ENCODE measurements around the gene TNS3. TPM values are rescaled to one million over a fixed set of nuclear protein-coding genes. Genes with fewer than 3 reads are reported as not detected.

The TNS3 gene
- total RNA-seq, 1 experiment from 2014 or later = 533 TPM

GRCh38 chr7:47268851-47269836 is 312.8 kb downstream of the TNS3 start:
- Histone ChIP-seq H3K9me3 (ENCODE audit: control insufficient read depth, insufficient read depth, low read depth, low read length) (no peaks in the 10 kb centered on the region; the same call in 1 of the 2 replicates), H3K27ac (ENCODE audit: low read length) (no peak overlapping the region), H3K36me3 (ENCODE audit: control insufficient read depth, insufficient read depth, low read length) (no peaks in the 10 kb centered on the region), H3K4me1 (ENCODE audit: control insufficient read depth, insufficient read depth, low read length) (peaks cover 5% of the 10 kb centered on the region; the same call in 1 of the 2 replicates), H3K27me3 (ENCODE audit: control insufficient read depth, insufficient read depth, low read length) (no peaks in the 10 kb centered on the region), H3K4me3 (ENCODE audit: low read depth in 2 of 2, low read length in 2 of 2) (no peak overlapping the region)
- DNase-seq (ENCODE audit: low read depth, low spot score) (no peak), ATAC-seq (0 out of 2 replicates have a peak, but pooled peaks have one; percentile 2)
- TF ChIP-seq CTCF (IDR thresholded peaks at IDR 0.05) (no peak), POLR2AphosphoS5 (IDR thresholded peaks at IDR 0.05; ENCODE audit: low read depth, low read length) (peak; percentile 62), SIN3A (IDR thresholded peaks at IDR 0.05; ENCODE audit: borderline replicate concordance, insufficient read depth, low read depth, low read length) (no peak)
- intact Hi-C loops (cut with micrococcal nuclease; ENCODE audit: unreplicated experiment) = loop anchor here (5.0 kb wide), 1 partner anchor 678 kb away; the partner anchor contains the start of gene PKD1L1
- ChIA-PET POLR2A (no interaction called here), CTCF (interaction anchor here (0.6 kb wide), 1 partner anchor 864 kb away, joined by 3 read pairs; no protein-coding TSS in a partner anchor)
- in situ Hi-C loops (cut with HindIII; ENCODE audit: low pct_unique_long_range_greater_than_20kb, low sequenced_read_pairs) = no loop called here
- no TSS peak for BruUV-seq (replicated peaks)

GRCh38 chr7:47267346-47267745 is 314.6 kb downstream of the TNS3 start:
- POLR2A ChIA-PET = interaction anchor here (0.6 kb wide), 1 partner anchor 1964 kb away, joined by 15 read pairs; no protein-coding TSS in a partner anchor
- Histone ChIP-seq H3K4me1 (ENCODE audit: control insufficient read depth, insufficient read depth, low read length) (peaks cover 5% of the 10 kb centered on the region; the same call in 1 of the 2 replicates), H3K9me3 (ENCODE audit: control insufficient read depth, insufficient read depth, low read depth, low read length) (no peaks in the 10 kb centered on the region; the same call in 1 of the 2 replicates), H3K4me3 (ENCODE audit: low read depth in 2 of 2, low read length in 2 of 2) (no peak overlapping the region), H3K27ac (ENCODE audit: low read length) (peak overlapping the region; percentile 39; the same call in 1 of the 2 replicates), H3K36me3 (ENCODE audit: control insufficient read depth, insufficient read depth, low read length) (no peaks in the 10 kb centered on the region), H3K27me3 (ENCODE audit: control insufficient read depth, insufficient read depth, low read length) (no peaks in the 10 kb centered on the region)
- in situ Hi-C loops (cut with HindIII; ENCODE audit: low pct_unique_long_range_greater_than_20kb, low sequenced_read_pairs) (no loop called here), intact Hi-C loops (cut with micrococcal nuclease; ENCODE audit: unreplicated experiment) (loop anchor here (5.0 kb wide), 1 partner anchor 680 kb away; the partner anchor contains the start of gene PKD1L1)
- no TSS peak for BruUV-seq (replicated peaks)
- CTCF ChIA-PET = no interaction called here
- DNase-seq (ENCODE audit: low read depth, low spot score) (no peak), ATAC-seq (no peak)
- TF ChIP-seq REST (IDR thresholded peaks at IDR 0.05; ENCODE audit: insufficient read depth in 1 of 2, low read depth in 2 of 2, low read length in 1 of 2) = no peak
- no peak for TF ChIP-seq CTCF (IDR thresholded peaks at IDR 0.05)
- TF ChIP-seq SIN3A (IDR thresholded peaks at IDR 0.05; ENCODE audit: borderline replicate concordance, insufficient read depth, low read depth, low read length) = no peak
- no peak for TF ChIP-seq TCF7L2 (IDR thresholded peaks at IDR 0.05; ENCODE audit: low read depth, low read length)
- TF ChIP-seq POLR2AphosphoS5 (IDR thresholded peaks at IDR 0.05; ENCODE audit: low read depth, low read length) = no peak
